H1 (cell line): ENCODE measurements around the gene SLC25A21. TPM values are rescaled to one million over a fixed set of nuclear protein-coding genes. Genes with fewer than 3 reads are reported as not detected.
A peak's percentile ranks its signal among the peaks of the same experiment; 100 is the strongest.

ENCODE experiments used
- CTCF ChIA-PET: fragments of 300-600 bp; sonication (Branson Sonifier 250); formaldehyde crosslinking; loops from one replicate; lab custom pipeline; 2021; ENCODE audit not compliant: partially characterized antibody; lab: Charles Lee
- POLR2A ChIA-PET: fragments of 300-600 bp; sonication (Branson Sonifier 250); formaldehyde crosslinking; loops from one replicate; lab custom pipeline; 2021; ENCODE audit warnings: inconsistent platforms; ENCODE audit not compliant: partially characterized antibody; lab: Charles Lee
- DNase-seq, 2 experiments: peaks; one replicate each; pipeline versions ENCODE4 v3.0.0 to v3.0.0-alpha.2; 2010 to 2022; ENCODE audit warnings: low spot score in 2 of 2, low read depth in 1 of 2, mixed read lengths in 1 of 2
- FAIRE-seq: peaks from 2 replicates; lab custom pipeline; 2011; peaks lifted over from hg19 to GRCh38; lab: Jason Lieb, UNC
- H2AFZ ChIP-seq: 2 replicates; pipeline ENCODE4 v1.8.1; 2012; ENCODE audit warnings: low read length, inconsistent platforms
- H2AK5ac ChIP-seq: 2 replicates; pipeline ENCODE4 v1.6.1; 2013; ENCODE audit warnings: low read depth, low read length
- H2BK120ac ChIP-seq: replicated peaks from 2 replicates; pipeline ENCODE3; 2013; ENCODE audit warnings: low read depth, low read length, inconsistent platforms
- H2BK12ac ChIP-seq: 2 replicates; pipeline ENCODE4 v1.6.1; 2013; ENCODE audit warnings: low read depth, low read length
- H2BK15ac ChIP-seq: 2 replicates; pipeline ENCODE4 v1.6.1; 2013; ENCODE audit warnings: low read length
- H2BK20ac ChIP-seq: 2 replicates; pipeline ENCODE4 v1.6.1; 2013; ENCODE audit warnings: low read length
- H2BK5ac ChIP-seq: 2 replicates; pipeline ENCODE4 v1.6.1; 2013; ENCODE audit warnings: low read depth, low read length
- H3K14ac ChIP-seq: 2 replicates; pipeline ENCODE4 v1.6.1; 2013; ENCODE audit warnings: inconsistent platforms; ENCODE audit not compliant: insufficient read length
- H3K18ac ChIP-seq: 2 replicates; pipeline ENCODE4 v1.6.1; 2013; ENCODE audit warnings: low read length; ENCODE audit errors: extremely low read depth
- H3K23ac ChIP-seq: 2 replicates; pipeline ENCODE4 v1.6.1; 2013; ENCODE audit warnings: inconsistent platforms; ENCODE audit not compliant: insufficient read length
- H3K23me2 ChIP-seq: 2 replicates; pipeline ENCODE4 v1.6.1; 2013; ENCODE audit warnings: low read depth, low read length
- H3K27ac ChIP-seq: 2 replicates; pipeline ENCODE4 v1.6.1; 2011; ENCODE audit warnings: low read depth, low read length, inconsistent platforms
- H3K27me3 ChIP-seq, 4 experiments: replicated peaks in 1 of 4; 1 replicate in 1 of 4; 2 replicates in 3 of 4; pipeline versions ENCODE4 v1.6.1 to v1.8.1; 2011 to 2013; ENCODE audit warnings: low read length in 3 of 4, mild to moderate bottlenecking in 3 of 4, inconsistent platforms in 2 of 4, mixed read lengths in 2 of 4, moderate library complexity in 1 of 4; ENCODE audit not compliant: control insufficient read depth in 3 of 4, insufficient read depth in 3 of 4; ENCODE audit errors: extremely low read depth in 1 of 4
- H3K36me3 ChIP-seq, 4 experiments: 2 replicates each; pipeline versions ENCODE4 v1.6.1 to v1.8.1; 2011 to 2013; ENCODE audit warnings: mild to moderate bottlenecking in 4 of 4, low read length in 3 of 4, moderate library complexity in 2 of 4, control low read depth in 1 of 4, inconsistent platforms in 1 of 4; ENCODE audit not compliant: insufficient read depth in 4 of 4, control insufficient read depth in 2 of 4
- H3K4ac ChIP-seq: replicated peaks from 2 replicates; pipeline ENCODE3; 2013; ENCODE audit warnings: low read length, low read depth, mixed read lengths, inconsistent platforms; ENCODE audit not compliant: insufficient read length
- H3K4me1 ChIP-seq, 4 experiments: replicated peaks in 1 of 4; 1 replicate in 1 of 4; 2 replicates in 3 of 4; pipeline versions ENCODE4 v1.6.1 to v1.8.1; 2011 to 2013; ENCODE audit warnings: low read length in 3 of 4, inconsistent platforms in 2 of 4, mixed read lengths in 1 of 4; ENCODE audit not compliant: insufficient read depth in 4 of 4, control insufficient read depth in 3 of 4
- H3K4me2 ChIP-seq, 2 experiments: 2 replicates each; pipeline versions ENCODE4 v1.6.1 to v1.8.1; 2011 to 2013; ENCODE audit warnings: low read depth in 2 of 2, low read length in 2 of 2, control low read depth in 1 of 2, inconsistent platforms in 1 of 2, mild to moderate bottlenecking in 1 of 2; ENCODE audit not compliant: insufficient read depth in 1 of 2
- H3K4me3 ChIP-seq, 4 experiments: fragments of 200-600, 300-600 bp in 1 of 4; sonication (generic), shearing (Covaris generic), sonication (Bioruptor Twin) in 1 of 4; 2 replicates each; pipeline versions ENCODE4 v1.5.1 to v1.8.1; 2011 to 2016; ENCODE audit warnings: low read length in 4 of 4, low read depth in 3 of 4, control low read depth in 2 of 4, inconsistent platforms in 2 of 4, mild to moderate bottlenecking in 2 of 4, mixed read lengths in 1 of 4, moderate library complexity in 1 of 4; ENCODE audit not compliant: insufficient read depth in 2 of 4; ENCODE audit errors: extremely low read depth in 1 of 4
- H3K56ac ChIP-seq: replicated peaks from 2 replicates; pipeline ENCODE3; 2013; ENCODE audit warnings: low read depth, mild to moderate bottlenecking, mixed read lengths, low read length, inconsistent platforms; ENCODE audit not compliant: insufficient read length
- H3K79me1 ChIP-seq: 2 replicates; pipeline ENCODE4 v1.6.1; 2013; ENCODE audit warnings: low read depth, low read length, control low read depth
- H3K79me2 ChIP-seq, 2 experiments: 2 replicates each; pipeline versions ENCODE4 v1.6.1 to v1.8.1; 2012 to 2013; ENCODE audit warnings: low read length in 2 of 2, mild to moderate bottlenecking in 2 of 2, inconsistent platforms in 1 of 2; ENCODE audit not compliant: insufficient read depth in 2 of 2, control insufficient read depth in 1 of 2
- H3K9ac ChIP-seq, 4 experiments: replicated peaks in 1 of 4; 1 replicate in 1 of 4; 2 replicates in 3 of 4; pipeline versions ENCODE4 v1.6.1 to v1.8.1; 2011 to 2013; ENCODE audit warnings: low read depth in 3 of 4, low read length in 3 of 4, control low read depth in 2 of 4, mild to moderate bottlenecking in 2 of 4, moderate library complexity in 2 of 4, inconsistent platforms in 1 of 4; ENCODE audit errors: extremely low read depth in 1 of 4
- H3K9me3 ChIP-seq, 2 experiments: 2 replicates each; pipeline versions ENCODE4 v1.6.1 to v1.8.1; 2012 to 2013; ENCODE audit warnings: mild to moderate bottlenecking in 2 of 2, moderate library complexity in 2 of 2, control low read depth in 1 of 2, inconsistent platforms in 1 of 2, low read depth in 1 of 2, low read length in 1 of 2, mixed read lengths in 1 of 2; ENCODE audit not compliant: insufficient read depth in 2 of 2
- H4K20me1 ChIP-seq, 2 experiments: replicated peaks in 1 of 2; 2 replicates each; pipeline versions ENCODE3 to v1.8.1; 2011 to 2013; ENCODE audit warnings: inconsistent platforms in 2 of 2, low read length in 2 of 2, mild to moderate bottlenecking in 1 of 2; ENCODE audit not compliant: insufficient read depth in 2 of 2, control insufficient read depth in 1 of 2
- H4K5ac ChIP-seq: 2 replicates; pipeline ENCODE4 v1.6.1; 2013; ENCODE audit warnings: low read length, low read depth, mixed read lengths, inconsistent platforms; ENCODE audit not compliant: insufficient read length
- H4K8ac ChIP-seq: 2 replicates; pipeline ENCODE4 v1.8.0; 2013; ENCODE audit warnings: mild to moderate bottlenecking, moderate library complexity, low read length, inconsistent platforms; ENCODE audit not compliant: insufficient read depth; ENCODE audit errors: extremely low read depth
- H4K91ac ChIP-seq: replicated peaks from 2 replicates; pipeline ENCODE3; 2013; ENCODE audit warnings: low read length, mixed read lengths, inconsistent platforms; ENCODE audit not compliant: insufficient read length
- ASH2L ChIP-seq: fragments of 200-600, 300-600 bp; sonication (generic); IDR thresholded peaks from one replicate; pipeline ENCODE4 v1.7.1; 2017; ENCODE audit warnings: low read length
- BACH1 ChIP-seq: IDR thresholded peaks from 2 replicates; pipeline ENCODE4 v1.6.1; 2012; ENCODE audit warnings: low read length, improper control_type of control experiment
- WGBS, 2 experiments: shearing (Covaris generic) in 1 of 2; methylation state at CpG; one replicate each; pipeline versions ENCODE4 v1.1.6 to v1.1.7; 2013 to 2015; ENCODE audit warnings: low lambda C conversion rate in 2 of 2, mixed read lengths in 2 of 2, inconsistent platforms in 1 of 2, low coverage in 1 of 2, missing lambda C conversion rate in 1 of 2; ENCODE audit not compliant: insufficient replicate concordance in 2 of 2, insufficient coverage in 1 of 2, insufficient read length in 1 of 2; ENCODE audit errors: extremely low coverage in 1 of 2, missing lambda C conversion rate in 1 of 2; 5-methylcytosine and 5-hydroxymethylcytosine counted together
- polyA plus RNA-seq, 7 experiments: library from polyadenylated mRNA; depleted of rRNA in 3 of 7; stranded (reverse) in 5 of 7; unstranded in 2 of 7; fragments of >200 nt in 5 of 7; fragments of 200-250 nt in 2 of 7; gene quantifications; 1 replicate in 5 of 7; 2 replicates in 1 of 7; 4 replicates in 1 of 7; pipeline versions ENCODE4 v1.2.1 to v1.2.3, GENCODE V29; 2011 to 2013; ENCODE audit warnings: missing spikeins in 2 of 7, mixed read lengths in 2 of 7
- total RNA-seq: library from RNA; stranded (reverse); fragmentation: NEBNext Ultra II Directional; extraction: Animal tissue kit (Norgen Biotek cat#: 25700); gene quantifications from 2 replicates; pipeline ENCODE4 v1.2.1, GENCODE V29; 2021

SLC25A21 gene
- total and polyA plus RNA-seq, 2 of the 8 experiments (the other 6 are each of a cell fraction or from before 2014, with no cell fraction given), result 6.9 to 15.7 TPM

DNA sequence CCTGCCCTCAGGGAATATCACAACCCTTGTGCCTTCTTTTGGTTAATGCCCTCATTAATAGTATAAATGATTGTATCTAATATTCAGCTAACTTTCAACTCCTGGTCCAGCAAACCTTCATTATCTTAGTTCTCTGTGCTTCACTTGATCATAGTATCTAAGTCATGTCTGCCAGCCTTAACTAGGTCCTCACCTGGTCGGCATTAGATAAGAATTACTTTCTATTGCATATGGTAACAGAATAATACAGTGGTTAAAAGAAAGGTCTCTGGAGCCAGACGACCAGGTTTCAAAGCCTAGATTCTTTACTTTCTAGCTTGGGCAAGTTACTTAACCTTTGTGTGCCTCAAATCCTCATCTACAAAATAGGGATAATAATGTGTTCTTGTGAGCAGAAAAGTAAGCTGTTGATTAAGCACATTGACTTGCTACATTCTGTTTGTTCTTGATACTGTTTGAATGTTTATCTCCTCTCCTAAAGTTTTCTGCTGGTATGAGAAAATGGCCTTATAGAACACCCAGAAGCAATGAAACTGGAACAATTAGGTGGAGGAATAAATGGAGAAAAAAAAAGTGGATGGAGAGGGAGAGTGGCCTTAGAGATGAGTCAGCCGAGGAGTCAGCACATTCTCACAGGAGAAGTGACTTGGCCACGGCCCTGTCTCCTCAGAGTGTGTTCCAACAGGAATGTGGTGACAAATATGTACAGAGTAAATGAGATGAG is 176.1 kb downstream of the SLC25A21 start:
- 84% methylated on average over 4 of the region's 4 CpGs; no CpG with 5 or more reads in 1 of the 2 experiments for WGBS, 2 experiments
- Histone ChIP-seq H4K91ac (no peak overlapping the region), H3K9me3 (no peaks in the 10 kb centered on the region), H2BK15ac (no peak overlapping the region), H3K27me3 (no peaks in the 10 kb centered on the region), H3K14ac (no peak overlapping the region), H3K23ac (no peak overlapping the region), H4K20me1 (no peaks in the 10 kb centered on the region), H3K79me1 (no peaks in the 10 kb centered on the region), H3K23me2 (no peaks in the 10 kb centered on the region), H3K79me2 (no peaks in the 10 kb centered on the region), H3K18ac (no peak overlapping the region), H2AK5ac (no peak overlapping the region), H3K4me3 (no peak overlapping the region), H2BK20ac (no peak overlapping the region), H3K56ac (no peak overlapping the region), H3K4me2 (no peak overlapping the region), H2BK120ac (no peak overlapping the region), H4K8ac (no peak overlapping the region), H3K36me3 (no peaks in the 10 kb centered on the region), H4K5ac (no peak overlapping the region), H2BK5ac (no peak overlapping the region), H3K4me1 (no peaks in the 10 kb centered on the region; a peak in 1 of 7 replicates), H2AFZ (no peak overlapping the region), H3K27ac (no peak overlapping the region), H3K4ac (no peak overlapping the region), H3K9ac (no peak overlapping the region), H2BK12ac (no peak overlapping the region)
- CTCF ChIA-PET, result no interaction called here
- no peak for DNase-seq
- TF ChIP-seq ASH2L, result no peak
- peak; percentile 62 for TF ChIP-seq BACH1
- FAIRE-seq, result no peak
- POLR2A ChIA-PET, result interaction anchor here (1.0 kb wide), 1 partner anchor 35 kb away, joined by 3 read pairs; no protein-coding TSS in a partner anchor
